ENCODE measurements around the gene ZBTB18. TPM values are rescaled to one million over a fixed set of nuclear protein-coding genes. Genes with fewer than 3 reads are reported as not detected.

The ZBTB18 gene
- total RNA-seq, 1 experiment from 2014 or later = 8.8 TPM

GRCh38 chr1:244027491-244028145 is 23.5 kb upstream of the ZBTB18 start:
- H3K4me1 Mint-ChIP-seq (ENCODE audit: low read depth, unreplicated experiment) = peaks cover 7% of the 10 kb centered on the region
- H3K36me3 ChIP-seq (ENCODE audit: control insufficient read depth, insufficient read depth, low read length) = no peaks in the 10 kb centered on the region
- ChIA-PET POLR2A (no interaction called here), CTCF (interaction anchor here (0.8 kb wide), 1 partner anchor 87 kb away, joined by 3 read pairs; no protein-coding TSS in a partner anchor)
- H3K9me3 Mint-ChIP-seq (ENCODE audit: unreplicated experiment) = no peaks in the 10 kb centered on the region
- H3K4me3 Mint-ChIP-seq (ENCODE audit: unreplicated experiment) = no peak overlapping the region
- H3K27me3 ChIP-seq (replicated peaks; ENCODE audit: control insufficient read depth, insufficient read depth, low read length) = no peaks in the 10 kb centered on the region; the same call in 1 of the 2 replicates
- no peak overlapping the region for H3K4me3 ChIP-seq (ENCODE audit: low read depth, low read length)
- no TSS peak for BruUV-seq (replicated peaks)
- H3K4me1 ChIP-seq = no peaks in the 10 kb centered on the region
- peaks cover 11% of the 10 kb centered on the region for H3K27me3 Mint-ChIP-seq (ENCODE audit: insufficient read depth, unreplicated experiment)
- no peaks in the 10 kb centered on the region for H3K36me3 Mint-ChIP-seq (ENCODE audit: insufficient read depth, unreplicated experiment)
- no peak for DNase-seq
- no peak for TF ChIP-seq CTCF (IDR thresholded peaks at IDR 0.05; ENCODE audit: insufficient read depth in 1 of 2, low read depth in 1 of 2, low read length in 1 of 2, severe bottlenecking in 1 of 2, unreplicated experiment in 1 of 2)
- intact Hi-C loops (cut with micrococcal nuclease; ENCODE audit: unreplicated experiment) = no loop called here
- no peaks in the 10 kb centered on the region for H3K9me3 ChIP-seq
- H3K27ac Mint-ChIP-seq (ENCODE audit: unreplicated experiment) = no peak overlapping the region

GRCh38 chr1:244028701-244029100 is 22.4 kb upstream of the ZBTB18 start:
- POLR2A ChIA-PET = no interaction called here
- no peaks in the 10 kb centered on the region for H3K9me3 ChIP-seq
- no peaks in the 10 kb centered on the region for H3K4me1 Mint-ChIP-seq (ENCODE audit: low read depth, unreplicated experiment)
- no peaks in the 10 kb centered on the region; the same call in 1 of the 2 replicates for H3K27me3 ChIP-seq (replicated peaks; ENCODE audit: control insufficient read depth, insufficient read depth, low read length)
- no peaks in the 10 kb centered on the region for H3K36me3 ChIP-seq (ENCODE audit: control insufficient read depth, insufficient read depth, low read length)
- peaks cover 9% of the 10 kb centered on the region for H3K9me3 Mint-ChIP-seq (ENCODE audit: unreplicated experiment)
- intact Hi-C loops (cut with micrococcal nuclease; ENCODE audit: unreplicated experiment) = no loop called here
- no peak overlapping the region for H3K27ac Mint-ChIP-seq (ENCODE audit: unreplicated experiment)
- H3K4me1 ChIP-seq = no peaks in the 10 kb centered on the region
- H3K4me3 ChIP-seq (ENCODE audit: low read depth, low read length) = no peak overlapping the region
- no peak overlapping the region for H3K4me3 Mint-ChIP-seq (ENCODE audit: unreplicated experiment)
- BruUV-seq (replicated peaks) = no TSS peak
- H3K27me3 Mint-ChIP-seq (ENCODE audit: insufficient read depth, unreplicated experiment) = peaks cover 17% of the 10 kb centered on the region
- TF ChIP-seq CTCF (IDR thresholded peaks at IDR 0.05; ENCODE audit: insufficient read depth in 1 of 2, low read depth in 1 of 2, low read length in 1 of 2, severe bottlenecking in 1 of 2, unreplicated experiment in 1 of 2) = no peak
- no peak for DNase-seq
- CTCF ChIA-PET = no interaction called here
- H3K36me3 Mint-ChIP-seq (ENCODE audit: insufficient read depth, unreplicated experiment) = no peaks in the 10 kb centered on the region

- TF ChIP-seq CTCF (IDR thresholded peaks at IDR 0.05; ENCODE audit: insufficient read depth in 1 of 2, low read depth in 1 of 2, low read length in 1 of 2, severe bottlenecking in 1 of 2, unreplicated experiment in 1 of 2) = no peak
- CTCF ChIA-PET = no interaction called here
- H3K9me3 Mint-ChIP-seq (ENCODE audit: unreplicated experiment) = peaks cover 9% of the 10 kb centered on the region
- H3K27ac Mint-ChIP-seq (ENCODE audit: unreplicated experiment) = no peak overlapping the region
- H3K9me3 ChIP-seq = no peaks in the 10 kb centered on the region
- H3K27me3 Mint-ChIP-seq (ENCODE audit: insufficient read depth, unreplicated experiment) = peaks cover 18% of the 10 kb centered on the region
- no peak overlapping the region for H3K4me3 Mint-ChIP-seq (ENCODE audit: unreplicated experiment)
- no peaks in the 10 kb centered on the region for H3K4me1 Mint-ChIP-seq (ENCODE audit: low read depth, unreplicated experiment)
- H3K4me1 ChIP-seq = no peaks in the 10 kb centered on the region
- H3K27me3 ChIP-seq (replicated peaks; ENCODE audit: control insufficient read depth, insufficient read depth, low read length) = no peaks in the 10 kb centered on the region; the same call in 1 of the 2 replicates
- no peak for DNase-seq
- intact Hi-C loops (cut with micrococcal nuclease; ENCODE audit: unreplicated experiment) = no loop called here
- POLR2A ChIA-PET = no interaction called here
- H3K4me3 ChIP-seq (ENCODE audit: low read depth, low read length) = no peak overlapping the region
- H3K36me3 Mint-ChIP-seq (ENCODE audit: insufficient read depth, unreplicated experiment) = no peaks in the 10 kb centered on the region
- no peaks in the 10 kb centered on the region for H3K36me3 ChIP-seq (ENCODE audit: control insufficient read depth, insufficient read depth, low read length)
- BruUV-seq (replicated peaks) = no TSS peak
These were observed 22.0 kb upstream of the ZBTB18 start for GRCh38 chr1:244029124-244029523.

All from Caco-2 (cell line).